SK-N-SH treated with all-trans-retinoic acid at 6 μM for 48 hours (cell line): ENCODE data around the gene CYP2W1.

Experiments
- CREB5 ChIP-seq: fragments of 250-450 bp; sonication (Bioruptor Pico); IDR thresholded peaks from 2 replicates; pipeline ENCODE4 v1.5.1; 2020; ENCODE audit warnings: low read depth, mild to moderate bottlenecking, moderate library complexity
- CSDC2 ChIP-seq: fragments of 250-450 bp; sonication (Bioruptor Pico); IDR thresholded peaks from 2 replicates; pipeline ENCODE4 v1.5.0; 2020; ENCODE audit warnings: mild to moderate bottlenecking, moderate library complexity

- TF ChIP-seq CREB5 (no peak), CSDC2 (CRISPR knock-in tag) (no peak)
Measured at GRCh38 chr7:973312-973711, 9.7 kb upstream of the CYP2W1 start.
